H1 (cell line): ENCODE data around the gene CHAT. TPM values are rescaled to one million over a fixed set of nuclear protein-coding genes. Genes with fewer than 3 reads are reported as not detected.
A peak's percentile ranks its signal among the peaks of the same experiment; 100 is the strongest.

ENCODE experiments used
- CTCF ChIA-PET: fragments of 300-600 bp; sonication (Branson Sonifier 250); formaldehyde crosslinking; loops from one replicate; lab custom pipeline; 2021; ENCODE audit not compliant: partially characterized antibody; lab: Charles Lee
- POLR2A ChIA-PET: fragments of 300-600 bp; sonication (Branson Sonifier 250); formaldehyde crosslinking; loops from one replicate; lab custom pipeline; 2021; ENCODE audit warnings: inconsistent platforms; ENCODE audit not compliant: partially characterized antibody; lab: Charles Lee
- DNase-seq, 2 experiments: peaks; one replicate each; pipeline versions ENCODE4 v3.0.0 to v3.0.0-alpha.2; 2010 to 2022; ENCODE audit warnings: low spot score in 2 of 2, low read depth in 1 of 2, mixed read lengths in 1 of 2
- FAIRE-seq: peaks from 2 replicates; lab custom pipeline; 2011; peaks lifted over from hg19 to GRCh38; lab: Jason Lieb, UNC
- H2AFZ ChIP-seq: 2 replicates; pipeline ENCODE4 v1.8.1; 2012; ENCODE audit warnings: low read length, inconsistent platforms
- H2AK5ac ChIP-seq: 2 replicates; pipeline ENCODE4 v1.6.1; 2013; ENCODE audit warnings: low read depth, low read length
- H2BK120ac ChIP-seq: replicated peaks from 2 replicates; pipeline ENCODE3; 2013; ENCODE audit warnings: low read depth, low read length, inconsistent platforms
- H2BK12ac ChIP-seq: 2 replicates; pipeline ENCODE4 v1.6.1; 2013; ENCODE audit warnings: low read depth, low read length
- H2BK15ac ChIP-seq: 2 replicates; pipeline ENCODE4 v1.6.1; 2013; ENCODE audit warnings: low read length
- H2BK20ac ChIP-seq: 2 replicates; pipeline ENCODE4 v1.6.1; 2013; ENCODE audit warnings: low read length
- H2BK5ac ChIP-seq: 2 replicates; pipeline ENCODE4 v1.6.1; 2013; ENCODE audit warnings: low read depth, low read length
- H3K14ac ChIP-seq: 2 replicates; pipeline ENCODE4 v1.6.1; 2013; ENCODE audit warnings: inconsistent platforms; ENCODE audit not compliant: insufficient read length
- H3K18ac ChIP-seq: 2 replicates; pipeline ENCODE4 v1.6.1; 2013; ENCODE audit warnings: low read length; ENCODE audit errors: extremely low read depth
- H3K23ac ChIP-seq: 2 replicates; pipeline ENCODE4 v1.6.1; 2013; ENCODE audit warnings: inconsistent platforms; ENCODE audit not compliant: insufficient read length
- H3K23me2 ChIP-seq: 2 replicates; pipeline ENCODE4 v1.6.1; 2013; ENCODE audit warnings: low read depth, low read length
- H3K27ac ChIP-seq: 2 replicates; pipeline ENCODE4 v1.6.1; 2011; ENCODE audit warnings: low read depth, low read length, inconsistent platforms
- H3K27me3 ChIP-seq, 4 experiments: replicated peaks in 1 of 4; 1 replicate in 1 of 4; 2 replicates in 3 of 4; pipeline versions ENCODE4 v1.6.1 to v1.8.1; 2011 to 2013; ENCODE audit warnings: low read length in 3 of 4, mild to moderate bottlenecking in 3 of 4, inconsistent platforms in 2 of 4, mixed read lengths in 2 of 4, moderate library complexity in 1 of 4; ENCODE audit not compliant: control insufficient read depth in 3 of 4, insufficient read depth in 3 of 4; ENCODE audit errors: extremely low read depth in 1 of 4
- H3K36me3 ChIP-seq, 4 experiments: 2 replicates each; pipeline versions ENCODE4 v1.6.1 to v1.8.1; 2011 to 2013; ENCODE audit warnings: mild to moderate bottlenecking in 4 of 4, low read length in 3 of 4, moderate library complexity in 2 of 4, control low read depth in 1 of 4, inconsistent platforms in 1 of 4; ENCODE audit not compliant: insufficient read depth in 4 of 4, control insufficient read depth in 2 of 4
- H3K4ac ChIP-seq: replicated peaks from 2 replicates; pipeline ENCODE3; 2013; ENCODE audit warnings: low read length, low read depth, mixed read lengths, inconsistent platforms; ENCODE audit not compliant: insufficient read length
- H3K4me1 ChIP-seq, 4 experiments: replicated peaks in 1 of 4; 1 replicate in 1 of 4; 2 replicates in 3 of 4; pipeline versions ENCODE4 v1.6.1 to v1.8.1; 2011 to 2013; ENCODE audit warnings: low read length in 3 of 4, inconsistent platforms in 2 of 4, mixed read lengths in 1 of 4; ENCODE audit not compliant: insufficient read depth in 4 of 4, control insufficient read depth in 3 of 4
- H3K4me2 ChIP-seq, 2 experiments: 2 replicates each; pipeline versions ENCODE4 v1.6.1 to v1.8.1; 2011 to 2013; ENCODE audit warnings: low read depth in 2 of 2, low read length in 2 of 2, control low read depth in 1 of 2, inconsistent platforms in 1 of 2, mild to moderate bottlenecking in 1 of 2; ENCODE audit not compliant: insufficient read depth in 1 of 2
- H3K4me3 ChIP-seq, 4 experiments: fragments of 200-600, 300-600 bp in 1 of 4; sonication (generic), shearing (Covaris generic), sonication (Bioruptor Twin) in 1 of 4; 2 replicates each; pipeline versions ENCODE4 v1.5.1 to v1.8.1; 2011 to 2016; ENCODE audit warnings: low read length in 4 of 4, low read depth in 3 of 4, control low read depth in 2 of 4, inconsistent platforms in 2 of 4, mild to moderate bottlenecking in 2 of 4, mixed read lengths in 1 of 4, moderate library complexity in 1 of 4; ENCODE audit not compliant: insufficient read depth in 2 of 4; ENCODE audit errors: extremely low read depth in 1 of 4
- H3K56ac ChIP-seq: replicated peaks from 2 replicates; pipeline ENCODE3; 2013; ENCODE audit warnings: low read depth, mild to moderate bottlenecking, mixed read lengths, low read length, inconsistent platforms; ENCODE audit not compliant: insufficient read length
- H3K79me1 ChIP-seq: 2 replicates; pipeline ENCODE4 v1.6.1; 2013; ENCODE audit warnings: low read depth, low read length, control low read depth
- H3K79me2 ChIP-seq, 2 experiments: 2 replicates each; pipeline versions ENCODE4 v1.6.1 to v1.8.1; 2012 to 2013; ENCODE audit warnings: low read length in 2 of 2, mild to moderate bottlenecking in 2 of 2, inconsistent platforms in 1 of 2; ENCODE audit not compliant: insufficient read depth in 2 of 2, control insufficient read depth in 1 of 2
- H3K9ac ChIP-seq, 4 experiments: replicated peaks in 1 of 4; 1 replicate in 1 of 4; 2 replicates in 3 of 4; pipeline versions ENCODE4 v1.6.1 to v1.8.1; 2011 to 2013; ENCODE audit warnings: low read depth in 3 of 4, low read length in 3 of 4, control low read depth in 2 of 4, mild to moderate bottlenecking in 2 of 4, moderate library complexity in 2 of 4, inconsistent platforms in 1 of 4; ENCODE audit errors: extremely low read depth in 1 of 4
- H3K9me3 ChIP-seq, 2 experiments: 2 replicates each; pipeline versions ENCODE4 v1.6.1 to v1.8.1; 2012 to 2013; ENCODE audit warnings: mild to moderate bottlenecking in 2 of 2, moderate library complexity in 2 of 2, control low read depth in 1 of 2, inconsistent platforms in 1 of 2, low read depth in 1 of 2, low read length in 1 of 2, mixed read lengths in 1 of 2; ENCODE audit not compliant: insufficient read depth in 2 of 2
- H4K20me1 ChIP-seq, 2 experiments: replicated peaks in 1 of 2; 2 replicates each; pipeline versions ENCODE3 to v1.8.1; 2011 to 2013; ENCODE audit warnings: inconsistent platforms in 2 of 2, low read length in 2 of 2, mild to moderate bottlenecking in 1 of 2; ENCODE audit not compliant: insufficient read depth in 2 of 2, control insufficient read depth in 1 of 2
- H4K5ac ChIP-seq: 2 replicates; pipeline ENCODE4 v1.6.1; 2013; ENCODE audit warnings: low read length, low read depth, mixed read lengths, inconsistent platforms; ENCODE audit not compliant: insufficient read length
- H4K8ac ChIP-seq: 2 replicates; pipeline ENCODE4 v1.8.0; 2013; ENCODE audit warnings: mild to moderate bottlenecking, moderate library complexity, low read length, inconsistent platforms; ENCODE audit not compliant: insufficient read depth; ENCODE audit errors: extremely low read depth
- H4K91ac ChIP-seq: replicated peaks from 2 replicates; pipeline ENCODE3; 2013; ENCODE audit warnings: low read length, mixed read lengths, inconsistent platforms; ENCODE audit not compliant: insufficient read length
- ASH2L ChIP-seq: fragments of 200-600, 300-600 bp; sonication (generic); IDR thresholded peaks from one replicate; pipeline ENCODE4 v1.7.1; 2017; ENCODE audit warnings: low read length
- RNF2 ChIP-seq: fragments of 200-900, 300-1000 bp; sonication (generic); IDR thresholded peaks from 2 replicates; pipeline ENCODE4 v1.7.1; 2016; ENCODE audit warnings: borderline replicate concordance, low read depth, mild to moderate bottlenecking, antibody characterized with exemption, low read length; ENCODE audit not compliant: poor library complexity, severe bottlenecking; ENCODE audit errors: missing control alignments
- WGBS, 2 experiments: shearing (Covaris generic) in 1 of 2; methylation state at CpG; one replicate each; pipeline versions ENCODE4 v1.1.6 to v1.1.7; 2013 to 2015; ENCODE audit warnings: low lambda C conversion rate in 2 of 2, mixed read lengths in 2 of 2, inconsistent platforms in 1 of 2, low coverage in 1 of 2, missing lambda C conversion rate in 1 of 2; ENCODE audit not compliant: insufficient replicate concordance in 2 of 2, insufficient coverage in 1 of 2, insufficient read length in 1 of 2; ENCODE audit errors: extremely low coverage in 1 of 2, missing lambda C conversion rate in 1 of 2; 5-methylcytosine and 5-hydroxymethylcytosine counted together
- polyA plus RNA-seq, 7 experiments: library from polyadenylated mRNA; depleted of rRNA in 3 of 7; stranded (reverse) in 5 of 7; unstranded in 2 of 7; fragments of >200 nt in 5 of 7; fragments of 200-250 nt in 2 of 7; gene quantifications; 1 replicate in 5 of 7; 2 replicates in 1 of 7; 4 replicates in 1 of 7; pipeline versions ENCODE4 v1.2.1 to v1.2.3, GENCODE V29; 2011 to 2013; ENCODE audit warnings: missing spikeins in 2 of 7, mixed read lengths in 2 of 7
- total RNA-seq: library from RNA; stranded (reverse); fragmentation: NEBNext Ultra II Directional; extraction: Animal tissue kit (Norgen Biotek cat#: 25700); gene quantifications from 2 replicates; pipeline ENCODE4 v1.2.1, GENCODE V29; 2021

CHAT gene
- total and polyA plus RNA-seq, 2 of the 8 experiments (the other 6 are each of a cell fraction or from before 2014, with no cell fraction given) = not detected

GRCh38 chr10:49608166-49609005, 5.5 kb upstream of the CHAT start:
- no peak overlapping the region for H4K5ac ChIP-seq
- no peak overlapping the region for H2BK15ac ChIP-seq
- H4K20me1 ChIP-seq = peaks cover 11 to 39% of the 10 kb centered on the region in 2 experiments
- 17% methylated on average over 14 of the region's 14 CpGs; no CpG with 5 or more reads in 1 of the 2 experiments for WGBS, 2 experiments
- no peak overlapping the region for H2BK12ac ChIP-seq
- H2BK20ac ChIP-seq = no peak overlapping the region
- H3K14ac ChIP-seq = no peak overlapping the region
- peaks cover 16% of the 10 kb centered on the region; the same call in 1 of the 2 replicates for H3K23me2 ChIP-seq
- H3K4me3 ChIP-seq = peak overlapping the region; percentile 44 to 72 (median 52); a peak in 7 of 8 replicates
- DNase-seq (no peak), FAIRE-seq (no peak)
- no peak overlapping the region for H2BK120ac ChIP-seq
- H3K4ac ChIP-seq = no peak overlapping the region
- no peaks in the 10 kb centered on the region; a peak in 1 of 4 replicates for H3K9me3 ChIP-seq
- no peak overlapping the region for H4K91ac ChIP-seq
- TF ChIP-seq RNF2 (peak; percentile 36), ASH2L (no peak)
- TF ChIP-seq, all 59 proteins: peak for 1
- Histone ChIP-seq H3K27me3 (peaks cover 65 to 82% (median 77%) of the 10 kb centered on the region in 4 experiments), H3K79me2 (no peaks in the 10 kb centered on the region), H3K4me1 (peaks cover 0 to 37% (median 26%) of the 10 kb centered on the region in 4 experiments; a peak in 6 of 7 replicates), H3K56ac (no peak overlapping the region), H2AFZ (no peak overlapping the region), H3K79me1 (no peaks in the 10 kb centered on the region), H3K9ac (no peak overlapping the region), H3K18ac (peak overlapping the region; percentile 43; the same call in 1 of the 2 replicates), H2AK5ac (no peak overlapping the region), H3K23ac (no peak overlapping the region), H3K27ac (no peak overlapping the region), H2BK5ac (no peak overlapping the region), H3K36me3 (peaks cover 0 to 6% (median 0%) of the 10 kb centered on the region in 4 experiments; a peak in 1 of 8 replicates), H4K8ac (no peak overlapping the region), H3K4me2 (peak overlapping the region; percentile 71 to 92)
- POLR2A ChIA-PET = no interaction called here
- CTCF ChIA-PET = interaction anchor here (1.0 to 4.2 kb wide), 4 partner anchors 9 to 80 kb away, joined by 4 to 24 read pairs (median 7); no protein-coding TSS in a partner anchor
